ENCODE data around the gene FAP. TPM values are rescaled to one million over a fixed set of nuclear protein-coding genes. Genes with fewer than 3 reads are reported as not detected.

FAP gene, protein sequence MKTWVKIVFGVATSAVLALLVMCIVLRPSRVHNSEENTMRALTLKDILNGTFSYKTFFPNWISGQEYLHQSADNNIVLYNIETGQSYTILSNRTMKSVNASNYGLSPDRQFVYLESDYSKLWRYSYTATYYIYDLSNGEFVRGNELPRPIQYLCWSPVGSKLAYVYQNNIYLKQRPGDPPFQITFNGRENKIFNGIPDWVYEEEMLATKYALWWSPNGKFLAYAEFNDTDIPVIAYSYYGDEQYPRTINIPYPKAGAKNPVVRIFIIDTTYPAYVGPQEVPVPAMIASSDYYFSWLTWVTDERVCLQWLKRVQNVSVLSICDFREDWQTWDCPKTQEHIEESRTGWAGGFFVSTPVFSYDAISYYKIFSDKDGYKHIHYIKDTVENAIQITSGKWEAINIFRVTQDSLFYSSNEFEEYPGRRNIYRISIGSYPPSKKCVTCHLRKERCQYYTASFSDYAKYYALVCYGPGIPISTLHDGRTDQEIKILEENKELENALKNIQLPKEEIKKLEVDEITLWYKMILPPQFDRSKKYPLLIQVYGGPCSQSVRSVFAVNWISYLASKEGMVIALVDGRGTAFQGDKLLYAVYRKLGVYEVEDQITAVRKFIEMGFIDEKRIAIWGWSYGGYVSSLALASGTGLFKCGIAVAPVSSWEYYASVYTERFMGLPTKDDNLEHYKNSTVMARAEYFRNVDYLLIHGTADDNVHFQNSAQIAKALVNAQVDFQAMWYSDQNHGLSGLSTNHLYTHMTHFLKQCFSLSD
- total RNA-seq (2014; rRNA removed; shearing (Covaris generic); ENCODE audit: low replicate concordance), result not detected in 2 replicates

DNA sequence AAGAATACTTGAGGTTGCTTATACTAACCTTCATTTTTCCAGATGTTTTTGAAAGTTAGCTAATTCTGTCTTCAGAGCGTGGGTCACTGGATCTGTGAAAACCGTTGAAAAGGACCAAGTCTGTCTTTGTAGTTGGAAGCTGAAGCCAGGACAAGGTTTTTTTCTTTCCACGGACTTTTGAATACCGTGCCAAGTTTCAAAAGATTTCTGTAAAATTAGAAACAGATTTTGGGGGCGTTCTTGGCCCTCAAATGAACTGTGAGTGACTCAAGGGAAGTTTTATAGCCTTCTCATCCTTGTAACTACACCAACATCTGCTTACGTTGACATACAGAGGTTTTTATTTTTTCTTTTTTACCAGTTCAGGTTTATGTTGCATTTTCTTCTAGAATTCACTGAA, at the start of gene FAP:
Gene FAP, minus strand, starts transcription at position 152 of the 400 bp plus-strand sequence. Its CDS starts 118 bp downstream, at position 34.
- no peak for DNase-seq
- H3K9ac ChIP-seq (ENCODE audit: low read length), result no peak within 1 kb of the TSS

GRCh38 chr2:162291748-162292147, 48.5 kb upstream of the FAP start:
- no peaks in the 10 kb centered on the region for H4K20me1 ChIP-seq (ENCODE audit: insufficient read depth, low read depth, low read length)
- no peaks in the 10 kb centered on the region for H3K9me3 ChIP-seq (ENCODE audit: low read length)
- H2AFZ ChIP-seq (ENCODE audit: low read length), result no peak overlapping the region
- no peak overlapping the region for H3K27ac ChIP-seq (ENCODE audit: low read length)
- no peaks in the 10 kb centered on the region for H3K27me3 ChIP-seq (ENCODE audit: low read length)
- H3K9me2 ChIP-seq (replicated peaks; ENCODE audit: insufficient read depth, low read length), result no peaks in the 10 kb centered on the region
- H3K4me3 ChIP-seq (ENCODE audit: low read length), result no peak overlapping the region
- no peaks in the 10 kb centered on the region for H3K4me1 ChIP-seq (ENCODE audit: low read length)
- no peak overlapping the region for H3K9ac ChIP-seq (ENCODE audit: low read length)
- no peak for DNase-seq
- no peaks in the 10 kb centered on the region for H3K36me3 ChIP-seq (ENCODE audit: insufficient read depth, low read length)
- H3K79me2 ChIP-seq (ENCODE audit: low read length), result no peaks in the 10 kb centered on the region
- no peak overlapping the region for H3K4me2 ChIP-seq (ENCODE audit: low read depth, low read length, poor library complexity, severe bottlenecking)

More for the DNA sequence above, at the start of gene FAP:
- Histone ChIP-seq H3K36me3 (ENCODE audit: insufficient read depth, low read length) (no peaks in the 10 kb centered on the region), H3K4me1 (ENCODE audit: low read length) (no peaks in the 10 kb centered on the region), H3K79me2 (ENCODE audit: low read length) (no peaks in the 10 kb centered on the region), H3K9me2 (replicated peaks; ENCODE audit: insufficient read depth, low read length) (no peaks in the 10 kb centered on the region), H3K27ac (ENCODE audit: low read length) (no peak within 1 kb of the TSS), H3K4me2 (ENCODE audit: low read depth, low read length, poor library complexity, severe bottlenecking) (no peak within 1 kb of the TSS), H3K9me3 (ENCODE audit: low read length) (no peaks in the 10 kb centered on the region), H2AFZ (ENCODE audit: low read length) (no peak within 1 kb of the TSS), H3K27me3 (ENCODE audit: low read length) (no peaks in the 10 kb centered on the region), H3K4me3 (ENCODE audit: low read length) (no peak within 1 kb of the TSS), H4K20me1 (ENCODE audit: insufficient read depth, low read depth, low read length) (no peaks in the 10 kb centered on the region)

- Histone ChIP-seq H3K4me1 (ENCODE audit: low read length) (no peaks in the 10 kb centered on the region), H3K4me3 (ENCODE audit: low read length) (no peak overlapping the region), H3K9ac (ENCODE audit: low read length) (no peak overlapping the region), H3K9me3 (ENCODE audit: low read length) (no peaks in the 10 kb centered on the region), H3K27ac (ENCODE audit: low read length) (no peak overlapping the region), H3K9me2 (replicated peaks; ENCODE audit: insufficient read depth, low read length) (no peaks in the 10 kb centered on the region), H3K27me3 (ENCODE audit: low read length) (no peaks in the 10 kb centered on the region), H2AFZ (ENCODE audit: low read length) (no peak overlapping the region), H3K4me2 (ENCODE audit: low read depth, low read length, poor library complexity, severe bottlenecking) (no peak overlapping the region), H4K20me1 (ENCODE audit: insufficient read depth, low read depth, low read length) (no peaks in the 10 kb centered on the region), H3K36me3 (ENCODE audit: insufficient read depth, low read length) (no peaks in the 10 kb centered on the region), H3K79me2 (ENCODE audit: low read length) (no peaks in the 10 kb centered on the region)
- DNase-seq, result no peak
These were observed 39.6 kb upstream of the FAP start for GRCh38 chr2:162282765-162283425.

GRCh38 chr2:162280654-162281053, 37.4 kb upstream of the FAP start:
- Histone ChIP-seq H3K27me3 (ENCODE audit: low read length) (no peaks in the 10 kb centered on the region), H4K20me1 (ENCODE audit: insufficient read depth, low read depth, low read length) (no peaks in the 10 kb centered on the region), H3K4me1 (ENCODE audit: low read length) (no peaks in the 10 kb centered on the region), H3K4me3 (ENCODE audit: low read length) (no peak overlapping the region), H3K79me2 (ENCODE audit: low read length) (no peaks in the 10 kb centered on the region), H3K9me3 (ENCODE audit: low read length) (no peaks in the 10 kb centered on the region), H3K27ac (ENCODE audit: low read length) (no peak overlapping the region), H3K9me2 (replicated peaks; ENCODE audit: insufficient read depth, low read length) (no peaks in the 10 kb centered on the region), H3K4me2 (ENCODE audit: low read depth, low read length, poor library complexity, severe bottlenecking) (no peak overlapping the region), H2AFZ (ENCODE audit: low read length) (no peak overlapping the region), H3K36me3 (ENCODE audit: insufficient read depth, low read length) (no peaks in the 10 kb centered on the region), H3K9ac (ENCODE audit: low read length) (no peak overlapping the region)
- DNase-seq, result no peak

DNA sequence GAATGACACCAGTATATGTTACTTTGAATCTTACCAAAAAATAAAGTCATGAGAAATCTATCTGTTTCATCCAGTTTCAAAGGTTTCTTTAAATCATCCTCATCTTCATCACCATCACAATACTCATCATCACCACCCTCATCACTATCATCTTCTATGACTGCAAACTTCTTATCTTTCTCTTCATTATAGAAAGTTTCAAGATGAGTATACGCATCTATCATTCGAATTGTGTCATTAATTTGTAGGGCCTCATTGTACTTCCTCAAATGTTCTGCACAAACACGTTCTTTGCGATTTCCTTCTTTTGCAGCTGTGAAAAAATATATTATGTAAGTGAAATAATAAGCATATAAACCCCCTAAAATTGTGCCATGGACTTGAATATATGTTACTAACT, 34.1 kb upstream of the FAP start:
- Histone ChIP-seq H3K9me2 (replicated peaks; ENCODE audit: insufficient read depth, low read length) (no peaks in the 10 kb centered on the region), H3K36me3 (ENCODE audit: insufficient read depth, low read length) (no peaks in the 10 kb centered on the region), H3K27me3 (ENCODE audit: low read length) (no peaks in the 10 kb centered on the region), H2AFZ (ENCODE audit: low read length) (no peak overlapping the region), H3K27ac (ENCODE audit: low read length) (no peak overlapping the region), H3K4me3 (ENCODE audit: low read length) (no peak overlapping the region), H4K20me1 (ENCODE audit: insufficient read depth, low read depth, low read length) (no peaks in the 10 kb centered on the region), H3K79me2 (ENCODE audit: low read length) (no peaks in the 10 kb centered on the region), H3K4me2 (ENCODE audit: low read depth, low read length, poor library complexity, severe bottlenecking) (no peak overlapping the region), H3K9me3 (ENCODE audit: low read length) (no peaks in the 10 kb centered on the region), H3K4me1 (ENCODE audit: low read length) (no peaks in the 10 kb centered on the region), H3K9ac (ENCODE audit: low read length) (no peak overlapping the region)
- no peak for DNase-seq

DNA sequence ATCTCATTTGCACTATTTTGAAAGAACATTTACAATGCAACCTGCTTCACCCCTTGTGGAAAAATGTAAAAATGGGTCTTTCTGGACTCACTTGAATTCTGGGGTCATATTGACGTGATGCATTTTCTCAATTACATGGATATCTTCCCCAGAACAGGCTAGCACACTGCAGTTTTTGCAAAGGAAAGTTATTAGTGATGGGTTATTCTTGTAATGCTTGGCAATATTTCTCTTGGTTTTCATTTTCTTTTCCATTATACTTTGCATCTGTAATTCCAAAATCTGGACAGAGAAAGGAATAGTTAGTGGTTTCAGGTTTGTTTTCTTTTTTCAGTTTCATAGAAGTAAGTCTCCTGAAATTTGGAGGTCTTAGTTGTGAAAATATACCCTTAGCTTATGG, 24.8 kb upstream of the FAP start:
- Histone ChIP-seq H3K4me1 (ENCODE audit: low read length) (no peaks in the 10 kb centered on the region), H3K9ac (ENCODE audit: low read length) (no peak overlapping the region), H3K4me2 (ENCODE audit: low read depth, low read length, poor library complexity, severe bottlenecking) (no peak overlapping the region), H2AFZ (ENCODE audit: low read length) (no peak overlapping the region), H3K27ac (ENCODE audit: low read length) (no peak overlapping the region), H3K79me2 (ENCODE audit: low read length) (no peaks in the 10 kb centered on the region), H4K20me1 (ENCODE audit: insufficient read depth, low read depth, low read length) (no peaks in the 10 kb centered on the region), H3K9me3 (ENCODE audit: low read length) (no peaks in the 10 kb centered on the region), H3K9me2 (replicated peaks; ENCODE audit: insufficient read depth, low read length) (0 out of 2 replicates have a peak, but pooled peaks cover 2% of the 10 kb centered on the region), H3K36me3 (ENCODE audit: insufficient read depth, low read length) (no peaks in the 10 kb centered on the region), H3K4me3 (ENCODE audit: low read length) (no peak overlapping the region), H3K27me3 (ENCODE audit: low read length) (no peaks in the 10 kb centered on the region)
- no peak for DNase-seq

DNA sequence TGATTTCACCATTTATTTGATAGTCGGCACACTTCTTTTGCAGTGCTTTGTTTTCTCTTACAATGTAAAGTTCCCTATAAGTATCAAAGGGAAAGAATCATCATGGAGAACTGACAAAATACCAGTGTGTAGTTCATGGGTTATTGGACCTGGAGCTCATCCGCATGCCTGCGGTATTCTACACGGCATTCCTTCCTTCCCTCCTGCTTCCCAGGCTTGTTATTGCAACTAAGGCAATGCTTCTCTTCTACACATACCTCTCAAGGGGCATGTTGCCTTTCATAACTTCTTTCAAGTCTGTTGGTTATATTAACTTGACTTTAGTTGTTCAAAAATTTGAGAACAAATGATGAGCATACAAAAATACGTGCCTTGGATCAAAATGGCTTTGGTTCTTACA, 24.3 kb upstream of the FAP start:
- H3K36me3 ChIP-seq (ENCODE audit: insufficient read depth, low read length), result no peaks in the 10 kb centered on the region
- H3K9me2 ChIP-seq (replicated peaks; ENCODE audit: insufficient read depth, low read length), result 0 out of 2 replicates have a peak, but pooled peaks cover 2% of the 10 kb centered on the region

DNA sequence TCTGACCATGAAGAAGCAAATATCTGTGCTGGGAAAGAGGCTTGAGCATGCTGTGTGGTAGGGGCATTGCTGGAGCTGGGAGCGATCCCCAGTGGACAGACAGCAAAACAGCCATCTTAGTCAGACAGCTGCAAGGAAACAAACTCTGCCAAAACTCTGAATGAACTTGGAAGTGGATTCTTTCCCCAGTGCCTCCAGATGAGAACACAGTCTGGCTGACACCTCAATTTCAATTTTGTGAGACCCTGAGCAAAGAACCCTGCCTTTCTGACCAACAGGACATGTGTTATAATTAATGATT, 23.2 kb upstream of the FAP start:
- no peak for DNase-seq
- Histone ChIP-seq H4K20me1 (ENCODE audit: insufficient read depth, low read depth, low read length) (no peaks in the 10 kb centered on the region), H3K9me3 (ENCODE audit: low read length) (no peaks in the 10 kb centered on the region), H3K9me2 (replicated peaks; ENCODE audit: insufficient read depth, low read length) (no peaks in the 10 kb centered on the region), H3K27ac (ENCODE audit: low read length) (no peak overlapping the region), H3K27me3 (ENCODE audit: low read length) (no peaks in the 10 kb centered on the region), H3K36me3 (ENCODE audit: insufficient read depth, low read length) (no peaks in the 10 kb centered on the region), H3K4me3 (ENCODE audit: low read length) (no peak overlapping the region), H3K79me2 (ENCODE audit: low read length) (no peaks in the 10 kb centered on the region), H3K4me1 (ENCODE audit: low read length) (no peaks in the 10 kb centered on the region), H3K9ac (ENCODE audit: low read length) (no peak overlapping the region), H2AFZ (ENCODE audit: low read length) (no peak overlapping the region), H3K4me2 (ENCODE audit: low read depth, low read length, poor library complexity, severe bottlenecking) (no peak overlapping the region)

More for the DNA sequence above, 24.3 kb upstream of the FAP start:
- no peaks in the 10 kb centered on the region for H4K20me1 ChIP-seq (ENCODE audit: insufficient read depth, low read depth, low read length)
- no peaks in the 10 kb centered on the region for H3K4me1 ChIP-seq (ENCODE audit: low read length)
- H3K9ac ChIP-seq (ENCODE audit: low read length), result no peak overlapping the region
- H3K9me3 ChIP-seq (ENCODE audit: low read length), result no peaks in the 10 kb centered on the region
- H3K79me2 ChIP-seq (ENCODE audit: low read length), result no peaks in the 10 kb centered on the region
- no peak for DNase-seq
- H3K27me3 ChIP-seq (ENCODE audit: low read length), result no peaks in the 10 kb centered on the region
- H3K4me3 ChIP-seq (ENCODE audit: low read length), result no peak overlapping the region
- H3K4me2 ChIP-seq (ENCODE audit: low read depth, low read length, poor library complexity, severe bottlenecking), result no peak overlapping the region
- no peak overlapping the region for H2AFZ ChIP-seq (ENCODE audit: low read length)
- no peak overlapping the region for H3K27ac ChIP-seq (ENCODE audit: low read length)

Measured in Karpas-422 (cell line).